ENCODE data around the gene SH2D1A. TPM values are rescaled to one million over a fixed set of nuclear protein-coding genes. Genes with fewer than 3 reads are reported as not detected.
"Not testable (repeated sequence)": the region's sequence is repeated elsewhere in the genome, so short reads cannot be mapped to it uniquely, and the experiment has no call there.

SH2D1A gene
- total RNA-seq, 1 experiment from 2014 or later: not detected

GRCh38 chrX:124348885-124349453 is 2.6 kb downstream of the SH2D1A start:
- DNase-seq (ENCODE audit: low read depth): no peak

- no peak for DNase-seq (ENCODE audit: low read depth)
These were observed 8.3 kb downstream of the SH2D1A start for GRCh38 chrX:124354648-124355047.

GRCh38 chrX:124358800-124359383 is 12.5 kb downstream of the SH2D1A start:
- no peak for DNase-seq (ENCODE audit: low read depth)

GRCh38 chrX:124362072-124362471 is 15.7 kb downstream of the SH2D1A start:
- no peak for DNase-seq (ENCODE audit: low read depth)

GRCh38 chrX:124362761-124363160 is 16.4 kb downstream of the SH2D1A start:
- no peak for DNase-seq (ENCODE audit: low read depth)

GRCh38 chrX:124369722-124370121 is 23.4 kb downstream of the SH2D1A start:
- DNase-seq (ENCODE audit: low read depth): no peak

- DNase-seq (ENCODE audit: low read depth): peak; percentile 10
These were observed 27.0 kb downstream of the SH2D1A start for GRCh38 chrX:124373348-124373747.

- DNase-seq (ENCODE audit: low read depth): no peak
These were observed 32.3 kb downstream of the SH2D1A start for GRCh38 chrX:124378643-124379042.

GRCh38 chrX:124383354-124383753 is 37.0 kb downstream of the SH2D1A start:
- no peak for DNase-seq (ENCODE audit: low read depth)

- DNase-seq (ENCODE audit: low read depth): no peak
These were observed 40.0 kb downstream of the SH2D1A start for GRCh38 chrX:124386401-124386800.

GRCh38 chrX:124388562-124388961 is 42.2 kb downstream of the SH2D1A start:
- DNase-seq (ENCODE audit: low read depth): peak; percentile 36

GRCh38 chrX:124392794-124393193 is 46.4 kb downstream of the SH2D1A start:
- no peak for DNase-seq (ENCODE audit: low read depth)

- no peak for DNase-seq (ENCODE audit: low read depth)
These were observed 46.9 kb downstream of the SH2D1A start for GRCh38 chrX:124393238-124393637.

GRCh38 chrX:124393659-124394058 is 47.3 kb downstream of the SH2D1A start:
- no peak for DNase-seq (ENCODE audit: low read depth)

GRCh38 chrX:124395145-124395880 is 49.0 kb downstream of the SH2D1A start:
- no peak for DNase-seq (ENCODE audit: low read depth)

- DNase-seq (ENCODE audit: low read depth): no peak
These were observed 55.3 kb downstream of the SH2D1A start for GRCh38 chrX:124401696-124402095.

- no peak for DNase-seq (ENCODE audit: low read depth)
These were observed 59.5 kb downstream of the SH2D1A start for GRCh38 chrX:124405868-124406267.

- DNase-seq (ENCODE audit: low read depth): peak; percentile 86
These were observed 60.1 kb downstream of the SH2D1A start for GRCh38 chrX:124406294-124407014.

GRCh38 chrX:124407226-124407625 is 60.9 kb downstream of the SH2D1A start:
- no peak for DNase-seq (ENCODE audit: low read depth)

- not testable (repeated sequence) for DNase-seq (ENCODE audit: low read depth)
These were observed 62.0 kb downstream of the SH2D1A start for GRCh38 chrX:124408380-124408779.

GRCh38 chrX:124413244-124413643 is 66.9 kb downstream of the SH2D1A start:
- no peak for DNase-seq (ENCODE audit: low read depth)

- DNase-seq (ENCODE audit: low read depth): no peak
These were observed 67.9 kb downstream of the SH2D1A start for GRCh38 chrX:124414281-124414680.

Measured in HT1080 (cell line).